A673 (cell line): ENCODE results near the gene SMAD3.

ENCODE experiments used
- CTCF ChIP-seq: fragments of 300-800, 200-600 bp; sonication (generic); conservative IDR thresholded peaks from 2 replicates; pipeline ENCODE4 v1.5.1; 2017; ENCODE audit warnings: low read depth, mild to moderate bottlenecking, antibody characterized with exemption, low read length, moderate library complexity, mixed read lengths
- EZH2 ChIP-seq: fragments of 200-600 bp; sonication (generic); IDR thresholded peaks from 2 replicates; pipeline ENCODE4 v1.6.1; 2017; ENCODE audit warnings: borderline replicate concordance, low read depth, mild to moderate bottlenecking, mixed read lengths, antibody characterized with exemption, low read length; ENCODE audit not compliant: poor library complexity, severe bottlenecking

GRCh38 chr15:67154249-67154648 lies 88.8 kb downstream of the SMAD3 start:
- no peak for TF ChIP-seq CTCF
- no peak for TF ChIP-seq EZH2
